ENCODE measurements around the gene SLC9A8. TPM values are rescaled to one million over a fixed set of nuclear protein-coding genes. Genes with fewer than 3 reads are reported as not detected.

Gene SLC9A8
- total and polyA plus RNA-seq, 4 donors = 7.8 to 21.1 (median 14.4) TPM

DNA sequence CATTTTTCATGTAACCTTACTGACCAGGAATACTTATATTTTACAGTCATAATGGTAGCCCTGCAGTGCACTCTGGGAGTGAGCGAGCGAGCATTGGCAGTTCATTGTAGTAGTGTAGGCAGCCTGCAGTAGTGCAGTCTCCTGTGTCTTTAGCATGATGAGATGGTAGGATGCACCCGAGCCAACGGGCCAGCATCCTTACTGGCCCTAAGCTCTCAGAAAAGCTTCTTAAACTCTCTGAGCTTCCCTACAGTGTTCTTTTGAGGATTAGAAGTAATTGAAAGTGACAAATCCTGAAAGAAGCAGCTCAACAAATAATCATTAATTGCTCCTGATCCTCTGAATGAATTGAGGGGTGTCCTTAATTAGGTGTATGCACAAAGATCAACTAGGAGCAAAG lies 20.9 kb downstream of the SLC9A8 start:
- H3K36me3 ChIP-seq (ENCODE audit: control insufficient read depth in 4 of 4, insufficient read depth in 4 of 4, low read length in 4 of 4) = peaks cover 2 to 7% (median 5%) of the 10 kb centered on the region in 4 donors
- no peaks in the 10 kb centered on the region for H3K27me3 ChIP-seq (ENCODE audit: control insufficient read depth in 3 of 3, insufficient read depth in 3 of 3, low read length in 2 of 3)
- H3K27ac ChIP-seq (ENCODE audit: low read depth in 1 of 2, low read length in 1 of 2) = no peak overlapping the region
- ATAC-seq (ENCODE audit: insufficient read depth, low FRiP score) (no peak), DNase-seq (no peak)
- peaks cover 0 to 8% (median 6%) of the 10 kb centered on the region in 5 donors for H3K4me1 ChIP-seq (ENCODE audit: control insufficient read depth in 5 of 5, insufficient read depth in 5 of 5, low read length in 5 of 5)
- H3K9me3 ChIP-seq (ENCODE audit: control insufficient read depth in 4 of 4, insufficient read depth in 3 of 4, low read length in 3 of 4) = no peaks in the 10 kb centered on the region
- H3K9ac ChIP-seq (ENCODE audit: insufficient read depth in 1 of 2, low read length in 2 of 2) = no peak overlapping the region
- TF ChIP-seq, protein P1, sequence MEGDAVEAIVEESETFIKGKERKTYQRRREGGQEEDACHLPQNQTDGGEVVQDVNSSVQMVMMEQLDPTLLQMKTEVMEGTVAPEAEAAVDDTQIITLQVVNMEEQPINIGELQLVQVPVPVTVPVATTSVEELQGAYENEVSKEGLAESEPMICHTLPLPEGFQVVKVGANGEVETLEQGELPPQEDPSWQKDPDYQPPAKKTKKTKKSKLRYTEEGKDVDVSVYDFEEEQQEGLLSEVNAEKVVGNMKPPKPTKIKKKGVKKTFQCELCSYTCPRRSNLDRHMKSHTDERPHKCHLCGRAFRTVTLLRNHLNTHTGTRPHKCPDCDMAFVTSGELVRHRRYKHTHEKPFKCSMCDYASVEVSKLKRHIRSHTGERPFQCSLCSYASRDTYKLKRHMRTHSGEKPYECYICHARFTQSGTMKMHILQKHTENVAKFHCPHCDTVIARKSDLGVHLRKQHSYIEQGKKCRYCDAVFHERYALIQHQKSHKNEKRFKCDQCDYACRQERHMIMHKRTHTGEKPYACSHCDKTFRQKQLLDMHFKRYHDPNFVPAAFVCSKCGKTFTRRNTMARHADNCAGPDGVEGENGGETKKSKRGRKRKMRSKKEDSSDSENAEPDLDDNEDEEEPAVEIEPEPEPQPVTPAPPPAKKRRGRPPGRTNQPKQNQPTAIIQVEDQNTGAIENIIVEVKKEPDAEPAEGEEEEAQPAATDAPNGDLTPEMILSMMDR (IDR thresholded peaks at IDR 0.05; ENCODE audit: control extremely low read depth, extremely low read depth) = no peak
- 93 to 94% methylated on average over 4 of the region's 4 CpGs for WGBS, 2 donors
- no peak overlapping the region for H3K4me3 ChIP-seq

DNA sequence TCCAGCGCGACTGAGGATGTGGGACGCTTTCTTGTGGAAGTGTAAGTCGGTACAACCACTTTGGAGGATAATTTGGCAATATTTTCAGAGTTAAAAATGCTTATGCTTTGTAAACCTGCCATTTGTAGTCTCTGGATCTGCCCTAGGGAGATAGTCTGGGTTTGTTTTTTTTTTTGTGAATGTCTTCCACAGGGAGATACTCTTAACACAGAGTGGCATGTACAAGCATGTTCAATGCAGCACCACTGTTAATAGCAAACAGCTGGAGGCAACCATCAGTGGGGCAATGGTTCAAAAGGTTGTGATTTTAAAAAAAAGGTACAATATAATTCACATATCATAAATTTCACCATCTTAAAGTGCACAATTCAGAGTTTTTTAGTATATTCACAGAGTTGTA lies 22.4 kb downstream of the SLC9A8 start:
- peaks cover 2 to 5% (median 3%) of the 10 kb centered on the region in 4 donors for H3K36me3 ChIP-seq (ENCODE audit: control insufficient read depth in 4 of 4, insufficient read depth in 4 of 4, low read length in 4 of 4)
- no peaks in the 10 kb centered on the region for H3K27me3 ChIP-seq (ENCODE audit: control insufficient read depth in 3 of 3, insufficient read depth in 3 of 3, low read length in 2 of 3)
- no peak overlapping the region for H3K27ac ChIP-seq (ENCODE audit: low read depth in 1 of 2, low read length in 1 of 2)
- ATAC-seq (ENCODE audit: insufficient read depth, low FRiP score) (no peak), DNase-seq (no peak)
- peaks cover 0 to 8% (median 6%) of the 10 kb centered on the region in 5 donors for H3K4me1 ChIP-seq (ENCODE audit: control insufficient read depth in 5 of 5, insufficient read depth in 5 of 5, low read length in 5 of 5)
- H3K4me3 ChIP-seq = no peak overlapping the region
- H3K9ac ChIP-seq (ENCODE audit: insufficient read depth in 1 of 2, low read length in 2 of 2) = no peak overlapping the region
- TF ChIP-seq, protein P1 (IDR thresholded peaks at IDR 0.05; ENCODE audit: control extremely low read depth, extremely low read depth) = no peak
- no peaks in the 10 kb centered on the region for H3K9me3 ChIP-seq (ENCODE audit: control insufficient read depth in 4 of 4, insufficient read depth in 3 of 4, low read length in 3 of 4)
- 92 to 96% methylated on average over 4 of the region's 4 CpGs for WGBS, 2 donors

DNA sequence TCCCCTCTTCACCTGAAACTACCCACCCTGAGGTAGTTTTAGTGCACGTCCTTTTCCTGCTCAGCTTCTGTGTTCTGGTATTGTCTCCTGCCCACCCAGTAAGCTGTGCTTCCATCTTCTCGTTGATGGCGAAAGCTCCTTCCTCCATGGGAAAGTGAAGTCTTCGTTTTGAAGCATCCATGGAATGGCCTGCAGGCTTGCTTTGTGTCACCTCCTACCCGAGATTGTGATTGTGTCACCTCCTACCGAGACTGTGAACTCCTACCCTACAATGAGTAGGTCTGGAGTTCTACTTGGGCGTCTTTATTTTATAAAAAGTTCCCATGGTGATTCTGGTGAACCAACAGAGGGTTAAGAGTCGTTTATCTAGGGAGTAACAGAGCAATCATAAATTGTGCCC lies 25.9 kb downstream of the SLC9A8 start:
- Histone ChIP-seq H3K27ac (ENCODE audit: low read depth in 1 of 2, low read length in 1 of 2) (no peak overlapping the region), H3K9me3 (ENCODE audit: control insufficient read depth in 4 of 4, insufficient read depth in 3 of 4, low read length in 3 of 4) (no peaks in the 10 kb centered on the region), H3K27me3 (ENCODE audit: control insufficient read depth in 3 of 3, insufficient read depth in 3 of 3, low read length in 2 of 3) (no peaks in the 10 kb centered on the region), H3K36me3 (ENCODE audit: control insufficient read depth in 4 of 4, insufficient read depth in 4 of 4, low read length in 4 of 4) (peaks cover 5 to 11% (median 8%) of the 10 kb centered on the region in 4 donors), H3K4me3 (no peak overlapping the region), H3K9ac (ENCODE audit: insufficient read depth in 1 of 2, low read length in 2 of 2) (no peak overlapping the region), H3K4me1 (ENCODE audit: control insufficient read depth in 5 of 5, insufficient read depth in 5 of 5, low read length in 5 of 5) (peaks cover 0 to under 1% (median 0%) of the 10 kb centered on the region in 5 donors)
- ATAC-seq (ENCODE audit: insufficient read depth, low FRiP score) (no peak), DNase-seq (no peak)
- 71 to 81% methylated on average over 8 of the region's 8 CpGs for WGBS, 2 donors
- TF ChIP-seq, protein P1 (IDR thresholded peaks at IDR 0.05; ENCODE audit: control extremely low read depth, extremely low read depth) = no peak

DNA sequence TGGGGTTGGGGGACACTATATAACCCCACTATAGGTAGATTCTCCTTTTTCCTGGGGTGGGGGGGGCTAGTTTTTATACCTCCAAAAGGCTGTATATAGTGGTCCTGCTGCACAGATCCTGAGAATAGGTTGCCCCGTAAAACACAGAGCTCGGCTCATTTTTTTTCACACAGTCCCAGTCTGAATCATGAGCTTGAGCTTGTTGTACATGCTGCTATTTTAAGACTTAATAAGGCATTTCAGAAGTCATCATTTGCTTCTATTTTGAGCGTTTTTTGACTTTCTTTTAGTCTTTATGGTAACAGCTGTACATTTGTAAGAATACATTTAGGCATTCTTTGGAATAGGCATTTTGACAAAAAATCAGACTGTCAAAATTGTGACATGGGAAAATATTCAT lies 30.5 kb downstream of the SLC9A8 start:
- WGBS, 2 donors = 59 to 63% methylated on average over 3 of the region's 3 CpGs
- DNase-seq (no peak), ATAC-seq (ENCODE audit: insufficient read depth, low FRiP score) (no peak)
- Histone ChIP-seq H3K27me3 (ENCODE audit: control insufficient read depth in 3 of 3, insufficient read depth in 3 of 3, low read length in 2 of 3) (no peaks in the 10 kb centered on the region), H3K36me3 (ENCODE audit: control insufficient read depth in 4 of 4, insufficient read depth in 4 of 4, low read length in 4 of 4) (peaks cover 7 to 14% (median 12%) of the 10 kb centered on the region in 4 donors), H3K9me3 (ENCODE audit: control insufficient read depth in 4 of 4, insufficient read depth in 3 of 4, low read length in 3 of 4) (no peaks in the 10 kb centered on the region), H3K4me3 (no peak overlapping the region), H3K4me1 (ENCODE audit: control insufficient read depth in 5 of 5, insufficient read depth in 5 of 5, low read length in 5 of 5) (peaks cover 0 to 3% (median 0%) of the 10 kb centered on the region in 5 donors), H3K27ac (ENCODE audit: low read depth in 1 of 2, low read length in 1 of 2) (no peak overlapping the region), H3K9ac (ENCODE audit: insufficient read depth in 1 of 2, low read length in 2 of 2) (no peak overlapping the region)
- TF ChIP-seq, protein P1 (IDR thresholded peaks at IDR 0.05; ENCODE audit: control extremely low read depth, extremely low read depth) = no peak
